ENCODE results near the gene ZNF609.

The ZNF609 gene

DNA sequence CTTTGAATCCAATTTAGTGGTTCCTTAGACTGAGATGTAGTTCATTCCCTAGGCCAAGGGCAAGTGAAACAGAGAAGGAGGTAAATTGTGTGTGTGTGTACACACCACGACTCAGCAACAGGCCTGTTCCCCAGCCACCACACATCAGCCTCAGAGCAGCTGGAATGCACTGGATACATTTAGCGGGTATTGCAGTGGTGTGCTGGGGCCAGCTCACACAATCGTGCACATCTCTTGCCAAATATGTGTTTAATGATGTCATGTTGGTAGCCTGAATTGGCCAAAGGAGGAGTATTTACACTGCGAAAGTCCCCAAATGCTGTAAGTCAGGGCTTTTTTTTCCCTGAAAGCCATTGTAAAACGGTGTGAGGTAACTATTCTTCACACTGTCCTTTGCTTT lies 232.8 kb downstream of the ZNF609 start:
- Mint-ChIP-seq H3K27me3 (ENCODE audit: low read depth) (no peaks in the 10 kb centered on the region), H3K4me1 (peaks cover 71% of the 10 kb centered on the region)
- TF ChIP-seq, protein P1, sequence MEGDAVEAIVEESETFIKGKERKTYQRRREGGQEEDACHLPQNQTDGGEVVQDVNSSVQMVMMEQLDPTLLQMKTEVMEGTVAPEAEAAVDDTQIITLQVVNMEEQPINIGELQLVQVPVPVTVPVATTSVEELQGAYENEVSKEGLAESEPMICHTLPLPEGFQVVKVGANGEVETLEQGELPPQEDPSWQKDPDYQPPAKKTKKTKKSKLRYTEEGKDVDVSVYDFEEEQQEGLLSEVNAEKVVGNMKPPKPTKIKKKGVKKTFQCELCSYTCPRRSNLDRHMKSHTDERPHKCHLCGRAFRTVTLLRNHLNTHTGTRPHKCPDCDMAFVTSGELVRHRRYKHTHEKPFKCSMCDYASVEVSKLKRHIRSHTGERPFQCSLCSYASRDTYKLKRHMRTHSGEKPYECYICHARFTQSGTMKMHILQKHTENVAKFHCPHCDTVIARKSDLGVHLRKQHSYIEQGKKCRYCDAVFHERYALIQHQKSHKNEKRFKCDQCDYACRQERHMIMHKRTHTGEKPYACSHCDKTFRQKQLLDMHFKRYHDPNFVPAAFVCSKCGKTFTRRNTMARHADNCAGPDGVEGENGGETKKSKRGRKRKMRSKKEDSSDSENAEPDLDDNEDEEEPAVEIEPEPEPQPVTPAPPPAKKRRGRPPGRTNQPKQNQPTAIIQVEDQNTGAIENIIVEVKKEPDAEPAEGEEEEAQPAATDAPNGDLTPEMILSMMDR (IDR thresholded peaks at IDR 0.05; ENCODE audit: unreplicated experiment in 3 of 3): no peak

DNA sequence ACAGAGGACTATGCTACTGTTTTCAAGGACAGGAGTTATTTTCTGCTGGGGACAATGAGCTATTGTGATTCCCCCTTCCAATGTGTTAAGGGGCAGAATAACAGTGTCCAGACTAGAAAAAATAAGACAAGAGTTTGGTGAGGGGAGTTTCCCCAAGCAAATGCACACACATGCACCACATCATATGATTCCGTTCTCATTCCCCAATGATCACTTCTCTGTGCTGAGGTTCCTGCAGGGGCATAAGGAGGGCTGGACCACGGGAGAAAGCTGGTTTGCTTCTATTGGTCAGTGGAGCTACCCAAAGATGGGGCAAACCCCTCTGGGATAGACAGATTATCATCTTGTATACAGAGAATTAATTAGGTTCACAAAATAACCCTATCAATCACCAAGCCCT lies 234.4 kb downstream of the ZNF609 start:
- TF ChIP-seq, protein P1 (IDR thresholded peaks at IDR 0.05; ENCODE audit: unreplicated experiment in 3 of 3): no peak
- Mint-ChIP-seq H3K9me3 (no peaks in the 10 kb centered on the region), H3K27ac (peak overlapping the region in 2 of 3 experiments; percentile 58 to 92)

More for the DNA sequence above, 232.8 kb downstream of the ZNF609 start:
- no peaks in the 10 kb centered on the region for H3K9me3 Mint-ChIP-seq
- peaks cover 59% of the 10 kb centered on the region for H3K36me3 Mint-ChIP-seq (ENCODE audit: low read depth)
- H3K27ac Mint-ChIP-seq: peak overlapping the region; percentile 16 to 82 (median 74)
- no peak overlapping the region for H3K4me3 Mint-ChIP-seq

DNA sequence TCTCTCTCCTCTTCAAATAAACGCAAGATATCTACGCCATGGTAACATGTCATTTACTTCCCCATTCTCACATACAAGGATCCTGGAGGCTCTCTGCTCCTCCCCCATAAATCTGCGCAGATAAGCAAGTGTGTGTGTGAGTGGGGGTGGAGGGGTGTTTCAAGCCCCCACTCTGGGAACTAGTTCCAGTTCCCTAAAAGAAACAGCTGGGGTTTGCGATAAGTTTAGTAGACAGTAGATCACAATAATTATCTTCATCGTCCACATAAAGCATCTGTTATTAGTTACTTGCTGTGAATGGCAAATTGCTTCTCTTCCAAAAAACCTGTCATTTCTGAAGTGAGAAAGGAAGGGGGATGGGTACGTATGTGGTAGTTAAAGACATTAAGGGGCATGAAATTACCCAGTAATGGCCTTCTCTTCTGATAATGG lies 235.2 kb downstream of the ZNF609 start:
- peak overlapping the region; percentile 66 to 92 (median 78) for H3K27ac Mint-ChIP-seq
- H3K4me1 Mint-ChIP-seq: peaks cover 78% of the 10 kb centered on the region
- no peaks in the 10 kb centered on the region for H3K27me3 Mint-ChIP-seq (ENCODE audit: low read depth)
- H3K9me3 Mint-ChIP-seq: no peaks in the 10 kb centered on the region
- TF ChIP-seq, protein P1 (IDR thresholded peaks at IDR 0.05; ENCODE audit: unreplicated experiment in 3 of 3): no peak
- peak overlapping the region in 2 of 3 experiments; percentile 24 to 33 for H3K4me3 Mint-ChIP-seq
- peaks cover 41% of the 10 kb centered on the region for H3K36me3 Mint-ChIP-seq (ENCODE audit: low read depth)

More for the DNA sequence above, 234.4 kb downstream of the ZNF609 start:
- Mint-ChIP-seq H3K36me3 (ENCODE audit: low read depth) (peaks cover 48% of the 10 kb centered on the region), H3K4me1 (peaks cover 78% of the 10 kb centered on the region), H3K4me3 (no peak overlapping the region), H3K27me3 (ENCODE audit: low read depth) (no peaks in the 10 kb centered on the region)

DNA sequence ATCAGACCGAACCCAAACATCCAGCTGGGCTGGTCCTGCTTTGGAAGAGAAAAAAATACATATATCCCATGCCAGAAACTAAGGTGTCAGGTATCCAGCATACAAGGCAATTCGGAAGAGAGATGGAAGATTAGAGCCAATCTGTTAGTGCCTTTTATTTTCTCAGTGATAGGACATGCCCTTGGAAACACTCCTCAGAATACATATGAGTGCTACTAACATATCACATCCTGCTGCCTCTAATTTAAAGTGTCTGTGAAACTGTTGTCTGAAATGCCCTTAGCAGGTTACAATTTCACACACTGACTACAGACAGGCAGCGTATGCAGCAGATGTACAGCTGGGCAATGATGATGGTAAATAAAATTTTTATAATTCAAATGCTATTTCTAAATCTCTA lies 236.1 kb downstream of the ZNF609 start:
- Mint-ChIP-seq H3K4me1 (peaks cover 78% of the 10 kb centered on the region), H3K9me3 (no peaks in the 10 kb centered on the region), H3K4me3 (no peak overlapping the region), H3K27me3 (ENCODE audit: low read depth) (no peaks in the 10 kb centered on the region), H3K27ac (peak overlapping the region; percentile 66 to 92 (median 78)), H3K36me3 (ENCODE audit: low read depth) (peaks cover 32% of the 10 kb centered on the region)
- TF ChIP-seq, protein P1 (IDR thresholded peaks at IDR 0.05; ENCODE audit: unreplicated experiment in 3 of 3): no peak

DNA sequence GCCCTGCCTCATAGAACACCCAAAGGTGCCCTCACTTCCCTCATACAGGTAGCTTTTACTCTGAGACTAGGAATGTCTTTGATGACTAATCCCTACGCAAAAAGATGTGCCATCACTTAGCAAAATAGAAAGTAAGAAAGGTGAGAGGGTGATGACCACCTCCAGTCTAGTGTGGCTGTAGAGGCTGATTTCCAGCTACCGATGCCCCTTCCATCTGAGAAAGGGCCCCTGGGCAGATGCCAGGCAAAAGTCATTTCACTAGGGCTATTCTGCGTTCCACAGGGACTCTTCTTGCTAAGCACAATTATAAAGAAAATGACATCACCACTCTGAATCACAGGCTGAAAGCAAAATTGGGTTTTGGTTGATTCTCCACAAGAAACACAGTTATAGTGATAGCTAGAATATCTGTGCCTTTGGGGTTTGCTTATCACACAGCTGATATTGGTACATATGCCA lies 237.6 kb downstream of the ZNF609 start:
- H3K4me3 Mint-ChIP-seq: peak overlapping the region in 2 of 3 experiments; percentile 1 to 53
- no peaks in the 10 kb centered on the region for H3K9me3 Mint-ChIP-seq
- H3K4me1 Mint-ChIP-seq: peaks cover 84% of the 10 kb centered on the region
- TF ChIP-seq, protein P1 (IDR thresholded peaks at IDR 0.05; ENCODE audit: unreplicated experiment in 3 of 3): no peak
- H3K27me3 Mint-ChIP-seq (ENCODE audit: low read depth): no peaks in the 10 kb centered on the region
- H3K27ac Mint-ChIP-seq: peak overlapping the region; percentile 92 to 95 (median 94)
- peaks cover 23% of the 10 kb centered on the region for H3K36me3 Mint-ChIP-seq (ENCODE audit: low read depth)

DNA sequence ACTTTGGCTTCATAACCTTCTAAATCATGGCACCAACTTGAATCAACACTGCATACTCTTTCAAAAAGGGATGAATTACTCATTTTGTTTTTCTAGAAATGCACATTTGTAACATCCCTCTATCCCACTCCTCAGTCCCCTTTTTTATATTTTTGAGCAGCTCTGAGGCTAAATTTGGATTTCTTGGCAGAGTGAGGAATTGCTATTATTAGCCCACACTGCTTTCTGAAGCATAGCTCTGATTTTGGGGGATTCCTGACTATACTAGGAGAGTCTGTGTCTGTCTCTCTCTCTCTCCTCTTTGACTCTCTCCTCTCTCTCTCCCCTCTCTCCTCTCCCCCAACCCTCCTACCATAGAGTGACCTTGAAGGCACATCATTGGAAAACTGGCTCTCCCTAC lies 238.4 kb downstream of the ZNF609 start:
- H3K4me1 Mint-ChIP-seq: peaks cover 83% of the 10 kb centered on the region
- no peaks in the 10 kb centered on the region for H3K27me3 Mint-ChIP-seq (ENCODE audit: low read depth)
- H3K27ac Mint-ChIP-seq: peak overlapping the region; percentile 92 to 95 (median 94)
- TF ChIP-seq, protein P1 (IDR thresholded peaks at IDR 0.05; ENCODE audit: unreplicated experiment in 3 of 3): no peak
- peak overlapping the region; percentile 88 to 94 (median 92) for H3K4me3 Mint-ChIP-seq
- H3K9me3 Mint-ChIP-seq: no peaks in the 10 kb centered on the region
- H3K36me3 Mint-ChIP-seq (ENCODE audit: low read depth): peaks cover 20% of the 10 kb centered on the region

All from nephron (organoid).